Panc1 (cell line): ENCODE data around the gene ABCF2.

Experiments used
- CTCF ChIP-seq: fragments of 450-650 bp; IDR thresholded peaks from 2 replicates; pipeline ENCODE4 v1.5.1; 2017; ENCODE audit warnings: mild to moderate bottlenecking
- REST ChIP-seq, 2 experiments: IDR thresholded peaks; 2 replicates each; pipeline ENCODE4 v1.6.1; 2011 to 2012; ENCODE audit warnings: low read depth in 2 of 2, control low read depth in 1 of 2, low read length in 1 of 2, mild to moderate bottlenecking in 1 of 2, moderate library complexity in 1 of 2; ENCODE audit not compliant: insufficient read depth in 1 of 2
- TCF7L2 ChIP-seq: IDR thresholded peaks from 2 replicates; pipeline ENCODE4 v1.6.1; 2011; ENCODE audit warnings: mild to moderate bottlenecking, low read depth, low read length, inconsistent platforms

GRCh38 chr7:151245360-151246101 lies 18.5 kb upstream of the ABCF2 start:
- TF ChIP-seq TCF7L2 (no peak), CTCF (peak; percentile 97), REST (IDR thresholded peaks at IDR 0.05; ENCODE audit: insufficient read depth in 1 of 2, low read depth in 2 of 2, low read length in 1 of 2) (no peak)
